IMR-90 (cell line): ENCODE data around the gene INTS2. TPM values are rescaled to one million over a fixed set of nuclear protein-coding genes. Genes with fewer than 3 reads are reported as not detected.

Experiments
- ATAC-seq: fragments of 200-7000 bp; cut with Tn5 transposase; 2 replicates; pipeline ENCODE4 v1.9.1; 2020; ENCODE audit warnings: low read depth, mild to moderate bottlenecking, moderate library complexity
- BruUV-seq: library from RNA; stranded (reverse); fragments of 400-500 nt; replicated peaks from 2 replicates; lab custom pipeline; 2021; lab: Mats Ljungman, UMichigan
- CTCF ChIA-PET: fragments of 300-600 bp; formaldehyde crosslinking; extraction: SDS; loops from one replicate; lab custom pipeline; 2021; ENCODE audit warnings: antibody characterized with exemption; lab: Yijun Ruan, JAX
- POLR2A ChIA-PET: fragments of 300-600 bp; sonication (Branson Sonifier 250); formaldehyde crosslinking; loops from one replicate; lab custom pipeline; 2022; ENCODE audit warnings: antibody characterized with exemption; ENCODE audit not compliant: unreplicated experiment; lab: Charles Lee
- DNase-seq: peaks from one replicate; pipeline ENCODE4 v3.0.0; 2013
- H2AFZ ChIP-seq: replicated peaks from 2 replicates; pipeline ENCODE3; 2013; ENCODE audit warnings: low read length, mild to moderate bottlenecking; ENCODE audit not compliant: poor library complexity
- H2AK5ac ChIP-seq: 2 replicates; pipeline ENCODE4 v1.6.1; 2013; ENCODE audit warnings: low read depth, low read length, inconsistent platforms
- H2AK9ac ChIP-seq: replicated peaks from 2 replicates; pipeline ENCODE3; 2013; ENCODE audit warnings: mild to moderate bottlenecking, low read depth, low read length, moderate library complexity; ENCODE audit not compliant: poor library complexity
- H2BK120ac ChIP-seq: 2 replicates; pipeline ENCODE4 v1.6.1; 2013; ENCODE audit warnings: low read depth, low read length, inconsistent platforms
- H2BK15ac ChIP-seq: 3 replicates; pipeline ENCODE4 v1.6.1; 2013; ENCODE audit warnings: low read depth, low read length, inconsistent platforms
- H2BK20ac ChIP-seq: 2 replicates; pipeline ENCODE4 v1.6.1; 2013; ENCODE audit warnings: low read depth, mild to moderate bottlenecking, inconsistent platforms, low read length, moderate library complexity
- H2BK5ac ChIP-seq: 2 replicates; pipeline ENCODE4 v1.6.1; 2013; ENCODE audit warnings: mild to moderate bottlenecking, low read depth, low read length, inconsistent platforms; ENCODE audit not compliant: poor library complexity, severe bottlenecking
- H3K14ac ChIP-seq: replicated peaks from 2 replicates; pipeline ENCODE4 v1.6.1; 2013; ENCODE audit warnings: low read depth, low read length, inconsistent platforms
- H3K18ac ChIP-seq: 2 replicates; pipeline ENCODE4 v1.6.1; 2013; ENCODE audit warnings: low read depth, low read length, control low read depth
- H3K23ac ChIP-seq: 2 replicates; pipeline ENCODE4 v1.6.1; 2013; ENCODE audit warnings: low read depth, low read length, inconsistent platforms
- H3K27ac ChIP-seq: 2 replicates; pipeline ENCODE4 v1.5.1; 2013; ENCODE audit warnings: mild to moderate bottlenecking, control low read depth, low read length; ENCODE audit not compliant: insufficient read depth
- H3K27me3 ChIP-seq: 2 replicates; pipeline ENCODE4 v1.6.1; 2013; ENCODE audit warnings: low read length; ENCODE audit not compliant: control insufficient read depth, insufficient read depth
- H3K36me3 ChIP-seq: 2 replicates; pipeline ENCODE4 v1.6.1; 2013; ENCODE audit warnings: low read length, mixed read lengths; ENCODE audit not compliant: control insufficient read depth, insufficient read depth
- H3K4ac ChIP-seq: 2 replicates; pipeline ENCODE4 v1.6.1; 2013; ENCODE audit warnings: low read depth, low read length, inconsistent platforms
- H3K4me1 ChIP-seq: 2 replicates; pipeline ENCODE4 v1.6.1; 2013; ENCODE audit warnings: low read length, mixed read lengths; ENCODE audit not compliant: control insufficient read depth, insufficient read depth
- H3K4me2 ChIP-seq: 2 replicates; pipeline ENCODE4 v1.6.1; 2013; ENCODE audit warnings: low read depth, mild to moderate bottlenecking, control low read depth, low read length, moderate library complexity
- H3K4me3 ChIP-seq: 2 replicates; pipeline ENCODE4 v1.5.1; 2013; ENCODE audit warnings: low read depth, mild to moderate bottlenecking, control low read depth, low read length, moderate library complexity; ENCODE audit not compliant: insufficient read depth
- H3K56ac ChIP-seq: 2 replicates; pipeline ENCODE4 v1.6.1; 2013; ENCODE audit warnings: low read length, inconsistent platforms; ENCODE audit not compliant: insufficient read depth; ENCODE audit errors: extremely low read depth
- H3K79me1 ChIP-seq, 2 experiments: 2 replicates each; pipeline ENCODE4 v1.6.1; 2013; ENCODE audit warnings: low read length in 2 of 2, inconsistent platforms in 1 of 2, low read depth in 1 of 2
- H3K9ac ChIP-seq: 2 replicates; pipeline ENCODE4 v1.6.1; 2013; ENCODE audit warnings: low read depth, low read length, control low read depth
- H3K9me1 ChIP-seq: 2 replicates; pipeline ENCODE4 v1.6.1; 2013; ENCODE audit warnings: low read length, inconsistent platforms; ENCODE audit not compliant: insufficient read depth
- H3K9me3 ChIP-seq: 2 replicates; pipeline ENCODE4 v1.6.1; 2013; ENCODE audit warnings: low read length; ENCODE audit not compliant: control insufficient read depth, insufficient read depth
- H4K20me1 ChIP-seq: 2 replicates; pipeline ENCODE4 v1.6.1; 2013; ENCODE audit warnings: low read length, inconsistent platforms; ENCODE audit not compliant: insufficient read depth
- H4K5ac ChIP-seq: 2 replicates; pipeline ENCODE4 v1.6.1; 2013; ENCODE audit warnings: mild to moderate bottlenecking, low read depth, low read length, control low read depth
- H4K8ac ChIP-seq, 2 experiments: 2 replicates each; pipeline ENCODE4 v1.6.1; 2013; ENCODE audit warnings: low read depth in 2 of 2, low read length in 2 of 2, control low read depth in 1 of 2, inconsistent platforms in 1 of 2
- H4K91ac ChIP-seq: 2 replicates; pipeline ENCODE4 v1.6.1; 2013; ENCODE audit warnings: low read depth, low read length, inconsistent platforms; ENCODE audit not compliant: insufficient read depth
- BHLHE40 ChIP-seq: fragments of 150-350 bp; IDR thresholded peaks from 2 replicates; pipeline ENCODE4 v1.6.1; 2016; ENCODE audit warnings: mild to moderate bottlenecking, low read depth, low read length
- CEBPB ChIP-seq: IDR thresholded peaks from 2 replicates; pipeline ENCODE4 v1.6.1; 2012; ENCODE audit warnings: low read depth, low read length, improper control_type of control experiment
- CHD1 ChIP-seq: IDR thresholded peaks from 2 replicates; pipeline ENCODE4 v1.6.1; 2012; ENCODE audit warnings: low read depth, low read length, improper control_type of control experiment
- CTCF ChIP-seq: conservative IDR thresholded peaks from 2 replicates; pipeline ENCODE4 v1.5.1; 2012; ENCODE audit warnings: mild to moderate bottlenecking, low read depth, low read length, improper control_type of control experiment
- ELK1 ChIP-seq: fragments of 150-350 bp; IDR thresholded peaks from 2 replicates; pipeline ENCODE4 v1.6.1; 2016; ENCODE audit warnings: low read depth, mild to moderate bottlenecking, low read length, moderate library complexity, borderline replicate concordance
- MXI1 ChIP-seq: IDR thresholded peaks from 2 replicates; pipeline ENCODE4 v1.6.1; 2012; ENCODE audit warnings: low read depth, mild to moderate bottlenecking, low read length, moderate library complexity, borderline replicate concordance
- RAD21 ChIP-seq: IDR thresholded peaks from 2 replicates; pipeline ENCODE4 v1.6.1; 2012; ENCODE audit warnings: low read length, improper control_type of control experiment
- RCOR1 ChIP-seq: IDR thresholded peaks from 2 replicates; pipeline ENCODE4 v1.6.1; 2012; ENCODE audit warnings: mild to moderate bottlenecking, low read length, improper control_type of control experiment; ENCODE audit not compliant: insufficient replicate concordance
- RFX5 ChIP-seq: IDR thresholded peaks from 2 replicates; pipeline ENCODE4 v1.8.0; 2012; ENCODE audit warnings: low read depth, mild to moderate bottlenecking, low read length, moderate library complexity
- USF2 ChIP-seq: fragments of 150-350 bp; IDR thresholded peaks from 2 replicates; pipeline ENCODE4 v1.6.1; 2017; ENCODE audit warnings: mild to moderate bottlenecking, antibody characterized with exemption, low read length, low read depth
- WGBS, 2 experiments: methylation state at CpG; one replicate each; pipeline versions ENCODE4 v1.1.5 to v1.1.7; 2013; ENCODE audit warnings: missing lambda C conversion rate in 2 of 2; ENCODE audit not compliant: insufficient read length in 1 of 2; ENCODE audit errors: extremely low coverage in 2 of 2; 5-methylcytosine and 5-hydroxymethylcytosine counted together
- dilution Hi-C: fragments of 300-500 bp; cut with HindIII; formaldehyde crosslinking; loops from one replicate; pipeline ENCODE4 v1.14.3; 2018; ENCODE audit warnings: low sequenced_read_pairs; ENCODE audit not compliant: unreplicated experiment
- in situ Hi-C: fragments of 300-500 bp; cut with MboI; formaldehyde crosslinking; loops from 3 replicates; pipeline ENCODE4 v1.14.3; 2019; ENCODE audit warnings: low sequenced_read_pairs, inconsistent platforms, mixed read lengths
- intact Hi-C: fragments of 100-400 bp; cut with micrococcal nuclease; formaldehyde crosslinking; loops from 2 replicates; pipeline ENCODE4 v1.10.0; 2022
- polyA plus RNA-seq, 3 experiments: library from polyadenylated mRNA; depleted of rRNA; stranded (reverse); fragments of >200 nt; gene quantifications; 2 replicates each; pipeline ENCODE4 v1.2.3, GENCODE V29; 2012; ENCODE audit warnings: low replicate concordance in 1 of 3
- total RNA-seq: library from RNA; depleted of rRNA; stranded (reverse); fragments of >200 nt; gene quantifications from 2 replicates; pipeline ENCODE4 v1.2.3, GENCODE V29; 2012

Gene INTS2
- total and polyA plus RNA-seq, 2 of the 4 experiments (the other 2 are of a cell fraction): 4.0 to 17.4 TPM

- POLR2A ChIA-PET: no interaction called here
- CTCF ChIA-PET: no interaction called here
- H3K23ac ChIP-seq: no peak overlapping the region
- no peak overlapping the region for H3K9ac ChIP-seq
- no peak overlapping the region; a peak in 1 of 4 replicates for H4K8ac ChIP-seq
- H3K27ac ChIP-seq: no peak overlapping the region
- no peak for TF ChIP-seq CEBPB
- TF ChIP-seq RAD21: no peak
- TF ChIP-seq MXI1: no peak
- no peak for TF ChIP-seq RCOR1
- TF ChIP-seq CTCF: no peak
- no peak for TF ChIP-seq CHD1
- no peak for TF ChIP-seq BHLHE40
- TF ChIP-seq ELK1: no peak
- no peak for TF ChIP-seq RFX5
- TF ChIP-seq USF2: no peak
- dilution Hi-C loops: no loop called here
- no peaks in the 10 kb centered on the region for H3K9me1 ChIP-seq
- in situ Hi-C loops: no loop called here
- H3K36me3 ChIP-seq: peaks cover 2% of the 10 kb centered on the region; the same call in 1 of the 2 replicates
- no peak overlapping the region for H2BK20ac ChIP-seq
- H2AK5ac ChIP-seq: no peak overlapping the region
- peak overlapping the region; percentile 64; the same call in 1 of the 2 replicates for H4K5ac ChIP-seq
- H3K79me1 ChIP-seq: peaks cover under 1 to 21% of the 10 kb centered on the region in 2 experiments; a peak in 2 of 4 replicates
- no TSS peak for BruUV-seq
- no peak overlapping the region for H2BK120ac ChIP-seq
- no peak overlapping the region for H2BK15ac ChIP-seq
- no peak overlapping the region; the same call in 1 of the 2 replicates for H3K56ac ChIP-seq
- no peak overlapping the region for H2AFZ ChIP-seq
- intact Hi-C loops: no loop called here
- H2AK9ac ChIP-seq: no peak overlapping the region
- ATAC-seq: peak; percentile 17
- H3K4me1 ChIP-seq: peaks cover 2% of the 10 kb centered on the region; the same call in 1 of the 2 replicates
- no peaks in the 10 kb centered on the region for H4K20me1 ChIP-seq
- no peaks in the 10 kb centered on the region for H3K27me3 ChIP-seq
- H3K18ac ChIP-seq: peak overlapping the region; percentile 35; the same call in 1 of the 2 replicates
- peak overlapping the region; percentile 21; the same call in 1 of the 2 replicates for H3K4me2 ChIP-seq
- WGBS, 2 experiments: 80% methylated on average over 1 of the region's 5 CpGs; no CpG with 5 or more reads in 1 of the 2 experiments
- no peak overlapping the region for H3K4me3 ChIP-seq
- no peak overlapping the region for H3K14ac ChIP-seq
- H3K4ac ChIP-seq: no peak overlapping the region
- H4K91ac ChIP-seq: peak overlapping the region; percentile 11; the same call in 1 of the 2 replicates
- no peak overlapping the region for H2BK5ac ChIP-seq
- H3K9me3 ChIP-seq: peaks cover 4% of the 10 kb centered on the region
- no peak for DNase-seq
Observed at GRCh38 chr17:61815863-61816503, 111.8 kb downstream of the INTS2 start.
